ENCODE measurements around the gene SMC4. TPM values are rescaled to one million over a fixed set of nuclear protein-coding genes. Genes with fewer than 3 reads are reported as not detected.

SMC4 gene
- total RNA-seq, 2 donors from 2014 or later, result 12.5 to 35.6 TPM

DNA sequence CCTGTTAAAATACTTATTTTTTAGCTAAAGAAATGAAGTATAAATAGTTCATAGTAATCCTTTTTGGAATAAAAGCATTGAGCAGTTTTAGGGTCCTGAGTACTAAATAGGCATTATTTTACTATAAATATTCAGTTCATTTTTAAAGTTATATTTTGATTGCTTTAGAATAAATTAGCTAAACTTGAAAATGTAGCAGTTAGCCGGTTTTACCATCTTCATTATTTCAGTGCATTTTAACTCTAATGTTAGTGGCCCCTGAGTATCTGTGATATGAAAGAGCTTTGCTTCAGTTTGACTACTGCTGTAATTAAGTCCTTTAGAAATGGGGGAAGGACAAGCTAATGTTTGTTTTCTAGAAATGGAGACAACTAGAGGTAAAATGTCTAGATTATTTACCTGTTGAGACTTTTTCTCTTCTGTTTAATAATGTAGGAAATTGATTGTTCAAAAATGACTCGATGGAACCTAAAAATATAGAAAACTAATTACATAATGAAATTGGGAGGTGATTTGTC lies 3.6 kb downstream of the SMC4 start:
- no peak overlapping the region for H3K4me3 ChIP-seq
- TF ChIP-seq POLR2A (IDR thresholded peaks at IDR 0.05) (no peak), CTCF (IDR thresholded peaks at IDR 0.05) (no peak)
- H3K27me3 ChIP-seq, result no peaks in the 10 kb centered on the region
- DNase-seq (no peak), ATAC-seq (no peak)
- peaks cover 13% of the 10 kb centered on the region for H3K4me1 ChIP-seq
- peaks cover 0 to 2% of the 10 kb centered on the region in 2 donors for H3K36me3 ChIP-seq (replicated peaks in 1 of 2; ENCODE audit: insufficient read depth in 1 of 2, low read depth in 2 of 2)
- intact Hi-C loops (cut with DNase I), result no loop called here
- 66 to 70% methylated on average over 2 of the region's 2 CpGs for WGBS, 2 donors
- H3K27ac ChIP-seq, result no peak overlapping the region
- no peaks in the 10 kb centered on the region for H3K9me3 ChIP-seq

- 60 to 72% methylated on average over 7 of the region's 7 CpGs for WGBS, 2 donors
- TF ChIP-seq CTCF (IDR thresholded peaks at IDR 0.05) (no peak), POLR2A (IDR thresholded peaks at IDR 0.05) (no peak)
- H3K4me3 ChIP-seq, result no peak overlapping the region
These were observed 4.5 kb downstream of the SMC4 start for GRCh38 chr3:160403796-160404470.

GRCh38 chr3:160409812-160410610 lies 10.6 kb downstream of the SMC4 start:
- Histone ChIP-seq H3K4me1 (no peaks in the 10 kb centered on the region), H3K4me3 (no peak overlapping the region), H3K27ac (no peak overlapping the region), H3K9me3 (no peaks in the 10 kb centered on the region), H3K36me3 (replicated peaks in 1 of 2; ENCODE audit: insufficient read depth in 1 of 2, low read depth in 2 of 2) (peaks cover 0 to 6% of the 10 kb centered on the region in 2 donors), H3K27me3 (no peaks in the 10 kb centered on the region)
- TF ChIP-seq CTCF (IDR thresholded peaks at IDR 0.05) (no peak), POLR2A (IDR thresholded peaks at IDR 0.05) (no peak)
- ATAC-seq (no peak), DNase-seq (no peak)
- intact Hi-C loops (cut with DNase I), result loop anchor here (10.0 kb wide), 2 partner anchors 245 to 375 kb away; no protein-coding TSS in a partner anchor
- WGBS, 2 donors, result 80 to 88% methylated on average over 10 of the region's 10 CpGs

More at GRCh38 chr3:160403796-160404470, 4.5 kb downstream of the SMC4 start:
- H3K9me3 ChIP-seq, result no peaks in the 10 kb centered on the region
- peaks cover 0 to 2% of the 10 kb centered on the region in 2 donors for H3K36me3 ChIP-seq (replicated peaks in 1 of 2; ENCODE audit: insufficient read depth in 1 of 2, low read depth in 2 of 2)
- no peak overlapping the region for H3K27ac ChIP-seq
- ATAC-seq, result no peak
- peaks cover 8% of the 10 kb centered on the region for H3K4me1 ChIP-seq
- intact Hi-C loops (cut with DNase I), result no loop called here
- H3K27me3 ChIP-seq, result no peaks in the 10 kb centered on the region
- no peak for DNase-seq

DNA sequence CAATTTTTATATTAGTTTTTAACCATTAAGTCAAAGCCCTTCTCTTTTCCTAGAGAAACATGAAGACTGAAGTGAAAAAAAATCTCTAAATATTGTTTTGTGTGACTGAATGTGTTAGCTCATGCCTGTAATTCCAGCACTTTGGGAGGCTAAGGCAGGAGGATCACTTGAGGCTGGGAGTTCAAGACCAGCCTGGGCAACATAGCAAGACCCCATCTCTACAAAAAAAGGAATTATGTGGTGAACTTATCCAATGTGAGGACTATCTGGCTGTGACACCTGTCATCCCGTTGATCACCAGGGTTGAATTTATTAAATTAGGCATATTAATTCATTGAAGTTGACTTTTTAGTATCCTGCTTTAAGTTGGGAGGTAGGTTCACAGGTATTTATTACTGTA lies 13.0 kb downstream of the SMC4 start:
- TF ChIP-seq POLR2A (IDR thresholded peaks at IDR 0.05) (no peak), CTCF (IDR thresholded peaks at IDR 0.05) (no peak)
- no peaks in the 10 kb centered on the region for H3K9me3 ChIP-seq
- no peaks in the 10 kb centered on the region for H3K27me3 ChIP-seq
- intact Hi-C loops (cut with DNase I), result loop anchor here (10.0 kb wide), 2 partner anchors 248 to 378 kb away; no protein-coding TSS in a partner anchor
- no peak overlapping the region for H3K4me3 ChIP-seq
- no peak for DNase-seq
- ATAC-seq, result no peak
- H3K36me3 ChIP-seq (replicated peaks in 1 of 2; ENCODE audit: insufficient read depth in 1 of 2, low read depth in 2 of 2), result peaks cover 0 to 6% of the 10 kb centered on the region in 2 donors
- whole genome bisulfite sequencing, 2 donors, result 48 to 70% methylated on average over 1 of the region's 1 CpG
- no peaks in the 10 kb centered on the region for H3K4me1 ChIP-seq
- no peak overlapping the region for H3K27ac ChIP-seq

Measured in body of pancreas (tissue), 4 donors.